Body of pancreas (tissue), 4 donors: ENCODE measurements around the gene SLC7A6OS. TPM values are rescaled to one million over a fixed set of nuclear protein-coding genes. Genes with fewer than 3 reads are reported as not detected.

Experiments
- ATAC-seq: fragments of 150-250 bp; one replicate; pipeline ENCODE4 v1.9.1; 2016
- DNase-seq, 4 donors: peaks; one replicate each; pipeline ENCODE4 v3.0.0-alpha.2; 2019
- H3K27ac ChIP-seq, 4 donors: fragments of 200-600 bp; sonication (generic); 1 replicate in 3 of 4; 2 replicates in 1 of 4; pipeline versions ENCODE4 v1.5.1 to v1.6.1; 2016 to 2019; ENCODE audit warnings: mild to moderate bottlenecking in 1 of 4, mixed read lengths in 1 of 4, moderate library complexity in 1 of 4
- H3K27me3 ChIP-seq, 2 donors: fragments of 200-600 bp; sonication (generic); one replicate each; pipeline ENCODE4 v1.6.0; 2016; ENCODE audit warnings: mild to moderate bottlenecking in 1 of 2
- H3K36me3 ChIP-seq, 2 donors: fragments of 200-600 bp; sonication (generic); replicated peaks in 1 of 2; 2 replicates each; pipeline ENCODE4 v1.5.1; 2016; ENCODE audit warnings: low read depth in 2 of 2; ENCODE audit not compliant: insufficient read depth in 1 of 2
- H3K4me1 ChIP-seq: fragments of 200-600 bp; sonication (generic); one replicate; pipeline ENCODE4 v1.6.0; 2016
- H3K4me3 ChIP-seq, 2 donors: fragments of 200-600 bp; sonication (generic); 1 replicate in 1 of 2; 2 replicates in 1 of 2; pipeline ENCODE4 v1.5.1; 2016 to 2019
- H3K9me3 ChIP-seq, 3 donors: fragments of 200-600 bp; sonication (generic); 1 replicate in 2 of 3; 2 replicates in 1 of 3; pipeline ENCODE4 v1.5.1; 2016
- CTCF ChIP-seq, 7 experiments: fragments of 450-650 bp in 4 of 7; fragments of 200-600 bp in 3 of 7; sonication (generic) in 3 of 7; IDR thresholded peaks; one replicate each; pipeline ENCODE4 v1.5.1; 2016 to 2019; ENCODE audit warnings: antibody characterized with exemption in 7 of 7
- POLR2A ChIP-seq, 3 donors: fragments of 450-650 bp; IDR thresholded peaks; one replicate each; pipeline ENCODE4 v1.6.1; 2016; ENCODE audit warnings: antibody characterized with exemption in 3 of 3, mild to moderate bottlenecking in 2 of 3
- WGBS, 2 donors: methylation state at CpG; one replicate each; pipeline ENCODE4 v1.1.5; 2017; 5-methylcytosine and 5-hydroxymethylcytosine counted together
- intact Hi-C: fragments of 100-400 bp; cut with DNase I; formaldehyde crosslinking; loops from one replicate; pipeline ENCODE4 v1.15.1; 2023
- total RNA-seq, 2 donors: library from RNA; depleted of rRNA; stranded (reverse); fragments of >200 nt; gene quantifications; one replicate each; pipeline ENCODE4 v1.1.0, GENCODE V29; 2016

The SLC7A6OS gene
- total RNA-seq, 2 donors from 2014 or later: 13.0 to 32.3 TPM

- Histone ChIP-seq H3K36me3 (no peaks in the 10 kb centered on the region), H3K27ac (no peak overlapping the region), H3K4me1 (peaks cover 21% of the 10 kb centered on the region), H3K4me3 (no peak overlapping the region), H3K9me3 (no peaks in the 10 kb centered on the region), H3K27me3 (no peaks in the 10 kb centered on the region)
- DNase-seq (no peak), ATAC-seq (no peak)
- TF ChIP-seq POLR2A (IDR thresholded peaks at IDR 0.05) (no peak), CTCF (IDR thresholded peaks at IDR 0.05) (no peak)
- intact Hi-C loops: no loop called here
- WGBS, 2 donors: 94 to 97% methylated on average over 8 of the region's 8 CpGs
These were observed 36.9 kb downstream of the SLC7A6OS start for GRCh38 chr16:68273896-68274295.

GRCh38 chr16:68273459-68273858, 37.3 kb downstream of the SLC7A6OS start:
- intact Hi-C loops: no loop called here
- H3K27me3 ChIP-seq: no peaks in the 10 kb centered on the region
- no peak for DNase-seq
- WGBS, 2 donors: 84 to 93% methylated on average over 5 of the region's 5 CpGs
- peaks cover 21% of the 10 kb centered on the region for H3K4me1 ChIP-seq
- TF ChIP-seq CTCF (IDR thresholded peaks at IDR 0.05) (no peak), POLR2A (IDR thresholded peaks at IDR 0.05) (no peak)
- H3K4me3 ChIP-seq: no peak overlapping the region
- no peaks in the 10 kb centered on the region for H3K36me3 ChIP-seq
- no peak for ATAC-seq
- no peak overlapping the region for H3K27ac ChIP-seq
- H3K9me3 ChIP-seq: no peaks in the 10 kb centered on the region

GRCh38 chr16:68272507-68273209, 38.1 kb downstream of the SLC7A6OS start:
- H3K9me3 ChIP-seq: no peaks in the 10 kb centered on the region
- peaks cover 21% of the 10 kb centered on the region for H3K4me1 ChIP-seq
- peak overlapping the region in 3 of 4 donors; percentile 18 to 39 (median 32) for H3K27ac ChIP-seq
- DNase-seq: peak; percentile 32 to 62 (median 50)
- intact Hi-C loops: no loop called here
- no peaks in the 10 kb centered on the region for H3K27me3 ChIP-seq
- TF ChIP-seq POLR2A (IDR thresholded peaks at IDR 0.05) (no peak), CTCF (IDR thresholded peaks at IDR 0.05) (no peak)
- H3K36me3 ChIP-seq: no peaks in the 10 kb centered on the region
- H3K4me3 ChIP-seq: no peak overlapping the region
- peak; percentile 17 for ATAC-seq
- 27 to 54% methylated on average over 4 of the region's 4 CpGs for WGBS, 2 donors

- TF ChIP-seq POLR2A (IDR thresholded peaks at IDR 0.05) (no peak), CTCF (IDR thresholded peaks at IDR 0.05) (no peak)
- no peaks in the 10 kb centered on the region for H3K27me3 ChIP-seq
- H3K36me3 ChIP-seq: no peaks in the 10 kb centered on the region
- no peak for DNase-seq
- H3K27ac ChIP-seq: no peak overlapping the region
- peaks cover 26% of the 10 kb centered on the region for H3K4me1 ChIP-seq
- WGBS, 2 donors: 0 to 14% methylated on average over 1 of the region's 1 CpG
- no peak for ATAC-seq
- H3K4me3 ChIP-seq: no peak overlapping the region
- intact Hi-C loops: no loop called here
- H3K9me3 ChIP-seq: no peaks in the 10 kb centered on the region
These were observed 40.4 kb downstream of the SLC7A6OS start for GRCh38 chr16:68270353-68270752.

- ATAC-seq (no peak), DNase-seq (no peak)
- no peaks in the 10 kb centered on the region for H3K36me3 ChIP-seq
- H3K27me3 ChIP-seq: no peaks in the 10 kb centered on the region
- H3K4me1 ChIP-seq: peaks cover 30% of the 10 kb centered on the region
- H3K27ac ChIP-seq: no peak overlapping the region
- H3K9me3 ChIP-seq: no peaks in the 10 kb centered on the region
- WGBS, 2 donors: 94 to 96% methylated on average over 3 to 4 of the region's 4 CpGs
- intact Hi-C loops: no loop called here
- TF ChIP-seq CTCF (IDR thresholded peaks at IDR 0.05): no peak
- no peak for TF ChIP-seq POLR2A (IDR thresholded peaks at IDR 0.05)
- no peak overlapping the region for H3K4me3 ChIP-seq
These were observed 41.0 kb downstream of the SLC7A6OS start for GRCh38 chr16:68269793-68270192.
